HUES64 (cell line): ENCODE data around the gene FAM234B.

Experiments used
- H3K27ac ChIP-seq: 2 replicates; pipeline ENCODE4 v1.7.0; 2013; ENCODE audit warnings: low read depth, low read length, inconsistent platforms
- H3K27me3 ChIP-seq: 2 replicates; pipeline ENCODE4 v1.6.1; 2013; ENCODE audit warnings: mild to moderate bottlenecking, low read length; ENCODE audit not compliant: insufficient read depth
- H3K36me3 ChIP-seq: 2 replicates; pipeline ENCODE4 v1.6.1; 2013; ENCODE audit warnings: mild to moderate bottlenecking, low read length; ENCODE audit not compliant: insufficient read depth
- H3K4me1 ChIP-seq: 2 replicates; pipeline ENCODE4 v1.6.1; 2013; ENCODE audit warnings: mild to moderate bottlenecking, low read length, moderate library complexity; ENCODE audit not compliant: insufficient read depth
- H3K4me3 ChIP-seq: 2 replicates; pipeline ENCODE4 v1.5.1; 2013; ENCODE audit warnings: mild to moderate bottlenecking, low read length, moderate library complexity
- H3K9ac ChIP-seq: 2 replicates; pipeline ENCODE4 v1.6.1; 2013; ENCODE audit warnings: mild to moderate bottlenecking, low read depth, low read length
- H3K9me3 ChIP-seq: 2 replicates; pipeline ENCODE4 v1.6.1; 2013; ENCODE audit warnings: low read depth, low read length; ENCODE audit not compliant: insufficient read depth
- WGBS: fragments of 150-250, 120-280 bp; methylation state at CpG from one replicate; pipeline ENCODE4 v1.1.7; 2013; ENCODE audit warnings: missing lambda C conversion rate; 5-methylcytosine and 5-hydroxymethylcytosine counted together

Gene FAM234B

GRCh38 chr12:13119826-13120225 is 75.6 kb downstream of the FAM234B start:
- H3K36me3 ChIP-seq: no peaks in the 10 kb centered on the region
- 93% methylated on average over 2 of the region's 2 CpGs for WGBS
- H3K9me3 ChIP-seq: no peaks in the 10 kb centered on the region
- no peaks in the 10 kb centered on the region for H3K27me3 ChIP-seq
- no peak overlapping the region for H3K4me3 ChIP-seq
- H3K9ac ChIP-seq: no peak overlapping the region
- peaks cover 31% of the 10 kb centered on the region for H3K4me1 ChIP-seq
- H3K27ac ChIP-seq: no peak overlapping the region

DNA sequence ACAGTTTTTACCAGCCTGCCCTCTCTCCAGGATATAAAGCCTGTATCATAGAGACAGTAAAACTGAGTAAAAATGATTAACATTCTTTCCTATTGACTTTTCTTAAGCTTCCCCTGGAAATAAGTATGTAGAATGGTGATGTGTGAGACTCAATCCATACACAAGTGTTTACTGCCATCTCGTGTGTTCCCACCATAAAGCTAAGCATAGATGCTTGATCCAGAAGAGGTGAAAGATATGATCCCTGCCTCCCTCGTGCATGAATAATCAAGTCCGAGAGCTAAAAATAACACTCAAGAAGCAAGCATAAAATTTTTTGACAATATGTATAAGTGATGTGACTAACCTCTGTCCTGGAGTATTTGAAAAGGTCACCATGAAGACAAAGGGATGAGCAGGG is 76.2 kb downstream of the FAM234B start:
- Histone ChIP-seq H3K9me3 (no peaks in the 10 kb centered on the region), H3K27me3 (no peaks in the 10 kb centered on the region), H3K4me3 (no peak overlapping the region), H3K27ac (no peak overlapping the region), H3K4me1 (peaks cover 33% of the 10 kb centered on the region), H3K9ac (no peak overlapping the region), H3K36me3 (no peaks in the 10 kb centered on the region)
- WGBS: 90% methylated on average over 3 of the region's 3 CpGs

DNA sequence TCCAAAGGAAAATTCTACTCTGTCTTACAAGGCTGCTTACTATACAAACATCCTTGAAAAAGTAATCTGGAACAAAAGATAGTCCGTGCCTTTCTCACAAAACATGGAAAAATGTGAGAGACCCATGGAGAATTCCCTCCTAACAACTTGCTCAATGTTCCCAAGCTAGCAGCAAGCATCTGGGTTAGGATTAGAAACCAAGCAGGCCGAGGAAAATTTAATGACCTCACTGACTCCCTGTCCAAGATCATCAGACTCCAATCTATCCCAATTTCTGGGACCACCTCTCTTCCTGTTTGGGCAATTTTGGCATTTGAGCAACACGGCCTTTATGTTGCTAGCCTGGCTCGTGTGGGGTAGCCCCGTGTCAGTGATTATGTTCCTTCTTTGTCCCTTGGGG is 77.4 kb downstream of the FAM234B start:
- WGBS: 92% methylated on average over 5 of the region's 5 CpGs

DNA sequence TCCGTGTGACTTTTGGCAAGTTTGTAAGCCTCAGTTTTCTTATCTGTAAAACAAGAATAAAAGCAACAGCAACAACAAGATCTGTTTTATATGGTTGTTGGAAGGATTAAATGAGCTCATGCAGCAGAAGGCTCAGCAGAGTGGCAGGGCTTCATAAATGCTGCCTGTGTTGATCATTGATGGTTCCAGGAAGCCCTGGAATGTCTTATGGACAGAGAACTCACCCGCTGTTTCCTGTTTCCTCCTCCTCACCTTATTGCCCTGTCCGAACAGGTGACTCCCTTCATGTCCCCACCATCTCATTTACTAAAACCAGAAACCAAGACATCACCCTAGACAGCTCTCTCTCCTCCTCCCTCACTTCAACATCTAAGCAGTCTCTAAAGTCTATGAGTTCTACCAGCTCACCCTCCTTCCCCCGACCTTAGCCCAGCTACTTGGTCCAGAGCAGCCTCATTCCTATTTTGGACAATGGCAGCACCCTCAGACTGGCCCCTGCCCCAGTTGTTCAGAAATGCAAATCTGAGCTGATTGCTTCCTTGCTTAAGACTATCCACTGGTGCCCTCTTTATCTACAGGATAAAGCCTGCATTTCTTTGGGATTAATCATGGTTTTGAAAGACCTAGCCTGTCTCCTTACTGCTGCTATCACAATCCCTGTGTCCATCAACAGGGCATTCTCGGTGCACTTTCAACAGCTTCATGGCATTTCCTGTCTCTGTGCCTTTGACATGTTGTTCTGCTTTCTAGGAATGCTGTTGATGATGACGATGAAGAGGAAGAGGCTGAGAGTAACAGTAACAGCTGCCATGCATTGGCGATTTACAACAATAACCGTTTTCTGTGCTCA is 80.7 kb downstream of the FAM234B start:
- H3K27ac ChIP-seq: no peak overlapping the region
- WGBS: 78% methylated on average over 8 of the region's 8 CpGs
- no peak overlapping the region for H3K9ac ChIP-seq
- no peaks in the 10 kb centered on the region for H3K36me3 ChIP-seq
- no peak overlapping the region for H3K4me3 ChIP-seq
- no peaks in the 10 kb centered on the region for H3K27me3 ChIP-seq
- H3K4me1 ChIP-seq: peaks cover 18% of the 10 kb centered on the region
- no peaks in the 10 kb centered on the region for H3K9me3 ChIP-seq

More for the DNA sequence above, 77.4 kb downstream of the FAM234B start:
- Histone ChIP-seq H3K4me3 (no peak overlapping the region), H3K9ac (no peak overlapping the region), H3K9me3 (no peaks in the 10 kb centered on the region), H3K27me3 (no peaks in the 10 kb centered on the region), H3K27ac (no peak overlapping the region), H3K4me1 (peaks cover 26% of the 10 kb centered on the region), H3K36me3 (no peaks in the 10 kb centered on the region)

GRCh38 chr12:13125996-13126395 is 81.8 kb downstream of the FAM234B start:
- Histone ChIP-seq H3K27me3 (no peaks in the 10 kb centered on the region), H3K27ac (no peak overlapping the region), H3K9me3 (no peaks in the 10 kb centered on the region), H3K4me1 (peaks cover 22% of the 10 kb centered on the region), H3K4me3 (no peak overlapping the region), H3K9ac (no peak overlapping the region), H3K36me3 (no peaks in the 10 kb centered on the region)
- WGBS: 96% methylated on average over 2 of the region's 2 CpGs

DNA sequence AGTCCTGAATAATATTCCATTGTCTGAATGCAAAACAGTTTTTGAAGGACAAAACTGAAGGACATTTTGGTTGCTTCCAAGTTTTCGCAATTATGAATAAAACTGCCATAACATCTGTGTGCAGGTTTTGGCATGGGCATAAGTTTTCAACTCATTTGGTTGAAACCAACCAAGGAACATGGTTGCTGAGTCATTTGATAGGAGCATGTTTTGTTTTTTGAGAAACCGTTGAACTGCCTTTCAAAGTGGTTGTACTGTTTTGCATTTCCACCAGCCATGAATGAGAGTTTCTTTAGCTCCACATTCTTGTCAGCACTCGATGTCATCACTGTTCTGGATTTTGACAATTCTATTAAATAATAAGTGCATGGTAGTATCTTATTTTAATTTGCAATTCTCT is 82.3 kb downstream of the FAM234B start:
- Histone ChIP-seq H3K27me3 (no peaks in the 10 kb centered on the region), H3K9ac (no peak overlapping the region), H3K36me3 (no peaks in the 10 kb centered on the region), H3K4me1 (peaks cover 22% of the 10 kb centered on the region), H3K4me3 (no peak overlapping the region), H3K27ac (no peak overlapping the region), H3K9me3 (no peaks in the 10 kb centered on the region)
- WGBS: 95% methylated on average over 3 of the region's 3 CpGs

- Histone ChIP-seq H3K4me3 (no peak overlapping the region), H3K36me3 (no peaks in the 10 kb centered on the region), H3K27ac (no peak overlapping the region), H3K4me1 (peaks cover 22% of the 10 kb centered on the region), H3K9me3 (no peaks in the 10 kb centered on the region), H3K27me3 (no peaks in the 10 kb centered on the region), H3K9ac (no peak overlapping the region)
- 89% methylated on average over 4 of the region's 5 CpGs for WGBS
Observed at GRCh38 chr12:13127444-13127843, 83.3 kb downstream of the FAM234B start.

GRCh38 chr12:13128291-13128965 is 84.2 kb downstream of the FAM234B start:
- 94% methylated on average over 8 of the region's 8 CpGs for WGBS
- no peaks in the 10 kb centered on the region for H3K27me3 ChIP-seq
- peaks cover 22% of the 10 kb centered on the region for H3K4me1 ChIP-seq
- no peak overlapping the region for H3K9ac ChIP-seq
- H3K36me3 ChIP-seq: no peaks in the 10 kb centered on the region
- H3K9me3 ChIP-seq: no peaks in the 10 kb centered on the region
- H3K4me3 ChIP-seq: no peak overlapping the region
- H3K27ac ChIP-seq: no peak overlapping the region

- peaks cover 23% of the 10 kb centered on the region for H3K4me1 ChIP-seq
- no peak overlapping the region for H3K9ac ChIP-seq
- 78% methylated on average over 2 of the region's 3 CpGs for WGBS
- no peaks in the 10 kb centered on the region for H3K27me3 ChIP-seq
- H3K4me3 ChIP-seq: no peak overlapping the region
- no peaks in the 10 kb centered on the region for H3K9me3 ChIP-seq
- no peak overlapping the region for H3K27ac ChIP-seq
- H3K36me3 ChIP-seq: no peaks in the 10 kb centered on the region
Observed at GRCh38 chr12:13130981-13131380, 86.8 kb downstream of the FAM234B start.
